GM21447 (cell line): Measurements from ENCODE around the gene KRTAP13-2.

Experiments
- ATAC-seq: cut with Tn5 transposase; IDR thresholded peaks from one replicate; pipeline ENCODE4 v1.9.1; 2021; ENCODE audit not compliant: unreplicated experiment

Gene KRTAP13-2

DNA sequence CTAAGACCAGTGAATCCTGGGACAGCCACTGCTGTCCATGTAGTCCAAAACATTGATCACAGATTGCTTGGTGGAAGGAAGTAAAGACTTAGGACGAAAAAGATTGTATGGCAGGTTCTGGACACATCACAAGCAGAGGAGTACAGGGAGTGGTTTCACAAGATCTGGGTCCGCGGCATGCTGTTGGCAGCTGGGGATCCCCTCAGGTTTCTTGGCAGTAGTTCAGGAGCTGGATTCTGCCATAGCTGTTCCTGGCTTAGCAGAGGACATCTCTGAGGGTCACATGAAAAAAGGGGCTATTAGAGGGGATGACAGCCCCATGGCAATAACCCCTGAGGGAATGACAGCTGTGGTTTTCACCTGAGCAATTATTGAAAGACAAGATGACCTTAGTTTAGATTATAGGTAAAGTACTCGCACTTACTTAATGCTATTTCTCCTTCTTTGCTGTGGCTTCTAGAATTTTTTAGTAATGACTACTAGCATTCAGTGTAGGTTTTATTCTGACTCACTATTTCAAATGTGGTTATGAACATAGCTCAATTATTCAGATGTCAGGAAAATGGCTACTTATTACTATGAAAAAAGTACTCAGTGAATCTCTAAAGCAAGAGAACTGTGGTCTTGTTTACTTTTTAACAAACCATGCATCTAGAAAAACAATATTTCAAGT is 42.7 kb downstream of the KRTAP13-2 start:
- no peak for ATAC-seq

DNA sequence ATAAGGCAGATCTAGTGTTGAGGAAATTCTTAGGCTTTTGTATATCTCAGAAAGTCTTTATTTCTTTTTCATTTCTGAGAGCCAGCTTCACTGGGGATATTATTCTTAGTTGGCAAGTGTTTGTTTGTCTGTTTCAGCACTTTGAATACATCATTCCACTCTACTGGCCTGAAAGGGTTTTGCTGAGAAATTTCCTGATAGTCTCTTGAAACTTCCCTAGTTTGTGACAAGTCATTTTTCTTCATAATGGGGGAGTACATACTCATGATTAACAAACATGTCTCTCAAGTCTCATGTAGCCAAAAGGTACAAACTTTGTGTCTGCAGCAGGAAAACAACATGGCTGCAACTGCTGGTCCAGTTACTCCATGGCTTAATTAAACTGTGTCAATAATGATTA is 45.7 kb downstream of the KRTAP13-2 start:
- no peak for ATAC-seq
